ENCODE measurements around the gene ADAP1.

GRCh38 chr7:911791-912480, 42.5 kb downstream of the ADAP1 start:
- TF ChIP-seq CTCF (IDR thresholded peaks at IDR 0.05) (no peak), EZH2phosphoT487 (IDR thresholded peaks at IDR 0.05) (no peak)
